OCI-LY7 (cell line): Measurements from ENCODE around the gene VPS26B. TPM values are rescaled to one million over a fixed set of nuclear protein-coding genes. Genes with fewer than 3 reads are reported as not detected.
A peak's percentile ranks its signal among the peaks of the same experiment; 100 is the strongest.

ENCODE experiments used
- BruUV-seq: library from RNA; stranded (reverse); fragments of 400-500 nt; replicated peaks from 2 replicates; lab custom pipeline; 2021; lab: Mats Ljungman, UMichigan
- CTCF ChIA-PET: fragments of 300-600 bp; sonication (Branson Sonifier 250); formaldehyde crosslinking; loops from one replicate; lab custom pipeline; 2022; ENCODE audit warnings: antibody characterized with exemption; ENCODE audit not compliant: unreplicated experiment; lab: Charles Lee
- POLR2A ChIA-PET: fragments of 300-600 bp; sonication (Branson Sonifier 250); formaldehyde crosslinking; loops from one replicate; lab custom pipeline; 2022; ENCODE audit warnings: antibody characterized with exemption; lab: Charles Lee
- DNase-seq: peaks from one replicate; pipeline ENCODE4 v3.0.0-alpha.2; 2015; ENCODE audit warnings: low spot score
- H2AFZ ChIP-seq: fragments of 200-600 bp; sonication (generic), shearing (Covaris generic); 2 replicates; pipeline ENCODE4 v1.6.1; 2014; ENCODE audit warnings: mild to moderate bottlenecking, antibody characterized with exemption, low read length, moderate library complexity
- H3K27ac ChIP-seq: fragments of 200-600 bp; sonication (generic); 2 replicates; pipeline ENCODE4 v1.5.1; 2014; ENCODE audit warnings: mixed run types, low read depth, mild to moderate bottlenecking, moderate library complexity, low read length, inconsistent platforms; ENCODE audit not compliant: poor library complexity, severe bottlenecking
- H3K36me3 ChIP-seq: fragments of 200-600 bp; sonication (generic); 2 replicates; pipeline ENCODE4 v1.6.1; 2014; ENCODE audit warnings: mild to moderate bottlenecking, antibody characterized with exemption, low read length, moderate library complexity, mixed read lengths; ENCODE audit not compliant: insufficient read depth
- H3K4me1 ChIP-seq: fragments of 200-600 bp; sonication (generic); 2 replicates; pipeline ENCODE4 v1.5.1; 2014; ENCODE audit warnings: mild to moderate bottlenecking, low read length; ENCODE audit not compliant: insufficient read depth, poor library complexity, severe bottlenecking
- H3K4me2 ChIP-seq: fragments of 200-600 bp; sonication (generic); 2 replicates; pipeline ENCODE4 v1.6.1; 2014; ENCODE audit warnings: mild to moderate bottlenecking, low read length
- H3K4me3 ChIP-seq: fragments of 200-600 bp; sonication (generic); 2 replicates; pipeline ENCODE4 v1.5.1; 2014; ENCODE audit warnings: mild to moderate bottlenecking, low read depth, low read length; ENCODE audit not compliant: poor library complexity, severe bottlenecking
- H3K79me2 ChIP-seq: fragments of 200-600 bp; sonication (generic); 2 replicates; pipeline ENCODE4 v1.6.1; 2016; ENCODE audit warnings: low read depth, mild to moderate bottlenecking, low read length, moderate library complexity, mixed read lengths; ENCODE audit not compliant: insufficient read depth
- H3K9me2 ChIP-seq: fragments of 200-600 bp; sonication (generic); 2 replicates; pipeline ENCODE4 v1.6.1; 2016; ENCODE audit warnings: mild to moderate bottlenecking, low read length, mixed read lengths; ENCODE audit not compliant: insufficient read depth
- H3K9me3 ChIP-seq: fragments of 200-600 bp; sonication (generic); 2 replicates; pipeline ENCODE4 v1.6.1; 2014; ENCODE audit warnings: mild to moderate bottlenecking, mixed run types, low read length, mixed read lengths
- H4K20me1 ChIP-seq: fragments of 200-600 bp; sonication (generic); 2 replicates; pipeline ENCODE4 v1.6.1; 2014; ENCODE audit warnings: mild to moderate bottlenecking, antibody characterized with exemption, low read length, moderate library complexity, mixed read lengths; ENCODE audit not compliant: insufficient read depth
- EZH2phosphoT487 ChIP-seq: fragments of 200-600 bp; sonication (generic); IDR thresholded peaks from 2 replicates; pipeline ENCODE4 v1.6.1; 2018; ENCODE audit warnings: low read depth, borderline replicate concordance, mild to moderate bottlenecking, mixed run types, antibody characterized with exemption, low read length, moderate library complexity, mixed read lengths
- intact Hi-C: fragments of 100-400 bp; cut with micrococcal nuclease; formaldehyde crosslinking; loops from one replicate; pipeline ENCODE4 v1.10.0; 2022; ENCODE audit not compliant: unreplicated experiment
- total RNA-seq, 2 experiments: library from RNA; depleted of rRNA in 1 of 2; stranded (reverse); fragments of >200 nt in 1 of 2; shearing (Covaris generic) in 1 of 2; gene quantifications; 2 replicates each; pipeline ENCODE4 v1.2.3, GENCODE V29; 2014 to 2022
- TF ChIP-seq, protein P1 (sequence below): fragments of 200-600 bp; sonication (generic); conservative IDR thresholded peaks from 2 replicates; pipeline ENCODE4 v1.5.1; 2014; ENCODE audit warnings: mild to moderate bottlenecking, antibody characterized with exemption, low read length, moderate library complexity, mixed read lengths

Gene VPS26B
- total RNA-seq, 2 experiments from 2014 or later = 24.9 to 25.1 TPM

DNA sequence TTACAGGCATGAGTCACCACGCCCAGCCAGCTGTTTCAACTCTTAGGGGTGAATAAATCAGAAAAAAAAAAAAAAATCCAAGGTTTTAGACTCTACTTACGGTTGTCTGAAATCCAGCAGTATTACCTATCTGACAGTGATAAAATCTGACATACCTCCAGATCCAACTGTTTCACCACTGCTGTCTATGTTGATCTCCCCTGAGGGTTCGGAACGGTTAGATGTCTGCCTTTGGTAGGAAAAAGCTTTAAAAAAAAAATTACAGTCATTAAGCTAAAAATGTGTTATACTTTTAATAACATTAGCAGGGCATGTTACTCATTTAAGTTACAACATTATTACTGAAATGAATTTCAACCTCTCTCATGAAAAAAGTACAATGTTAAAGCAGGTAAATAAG, 21.8 kb upstream of the VPS26B start:
- BruUV-seq = TSS peak; percentile 13
- POLR2A ChIA-PET = interaction anchor here (0.9 kb wide), 1 partner anchor 10 kb away, joined by 3 read pairs; no protein-coding TSS in a partner anchor

DNA sequence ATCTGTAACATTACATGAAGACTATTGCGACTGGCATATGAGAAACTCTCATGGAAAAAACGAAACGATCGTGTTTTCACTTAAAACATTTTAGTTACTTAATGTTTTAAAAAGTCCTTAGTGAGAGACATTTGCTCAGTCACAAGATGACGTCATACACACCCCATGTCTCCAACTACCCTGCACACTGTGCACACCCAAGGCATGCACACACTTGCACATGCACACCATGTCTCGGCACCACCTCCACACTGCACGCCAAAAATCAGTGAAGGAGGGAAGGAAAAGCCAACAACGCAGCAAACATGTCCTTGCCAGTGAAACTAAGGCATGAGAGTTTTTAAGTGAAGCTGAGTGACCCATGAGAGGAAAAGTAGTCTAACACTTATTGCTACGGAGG, 18.7 kb upstream of the VPS26B start:
- H3K9me3 ChIP-seq = no peaks in the 10 kb centered on the region
- H3K4me2 ChIP-seq = no peak overlapping the region
- ChIA-PET POLR2A (interaction anchor here (1.4 kb wide), 1 partner anchor 19 kb away, joined by 3 read pairs; the partner anchor contains the start of genes NCAPD3 and VPS26B), CTCF (no interaction called here)
- no peak overlapping the region for H3K4me3 ChIP-seq
- TF ChIP-seq EZH2phosphoT487 = no peak
- TF ChIP-seq, protein P1, sequence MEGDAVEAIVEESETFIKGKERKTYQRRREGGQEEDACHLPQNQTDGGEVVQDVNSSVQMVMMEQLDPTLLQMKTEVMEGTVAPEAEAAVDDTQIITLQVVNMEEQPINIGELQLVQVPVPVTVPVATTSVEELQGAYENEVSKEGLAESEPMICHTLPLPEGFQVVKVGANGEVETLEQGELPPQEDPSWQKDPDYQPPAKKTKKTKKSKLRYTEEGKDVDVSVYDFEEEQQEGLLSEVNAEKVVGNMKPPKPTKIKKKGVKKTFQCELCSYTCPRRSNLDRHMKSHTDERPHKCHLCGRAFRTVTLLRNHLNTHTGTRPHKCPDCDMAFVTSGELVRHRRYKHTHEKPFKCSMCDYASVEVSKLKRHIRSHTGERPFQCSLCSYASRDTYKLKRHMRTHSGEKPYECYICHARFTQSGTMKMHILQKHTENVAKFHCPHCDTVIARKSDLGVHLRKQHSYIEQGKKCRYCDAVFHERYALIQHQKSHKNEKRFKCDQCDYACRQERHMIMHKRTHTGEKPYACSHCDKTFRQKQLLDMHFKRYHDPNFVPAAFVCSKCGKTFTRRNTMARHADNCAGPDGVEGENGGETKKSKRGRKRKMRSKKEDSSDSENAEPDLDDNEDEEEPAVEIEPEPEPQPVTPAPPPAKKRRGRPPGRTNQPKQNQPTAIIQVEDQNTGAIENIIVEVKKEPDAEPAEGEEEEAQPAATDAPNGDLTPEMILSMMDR = no peak
- peaks cover 10% of the 10 kb centered on the region for H3K79me2 ChIP-seq
- H2AFZ ChIP-seq = no peak overlapping the region
- intact Hi-C loops = no loop called here
- no peaks in the 10 kb centered on the region for H3K9me2 ChIP-seq
- H4K20me1 ChIP-seq = peaks cover 18% of the 10 kb centered on the region; the same call in 1 of the 2 replicates
- peaks cover 99% of the 10 kb centered on the region for H3K36me3 ChIP-seq
- no peak for DNase-seq
- no peak overlapping the region for H3K27ac ChIP-seq
- no peaks in the 10 kb centered on the region for H3K4me1 ChIP-seq
- no TSS peak for BruUV-seq

More for the DNA sequence above, 21.8 kb upstream of the VPS26B start:
- Histone ChIP-seq H3K4me3 (no peak overlapping the region), H3K9me2 (no peaks in the 10 kb centered on the region), H2AFZ (no peak overlapping the region), H3K79me2 (peaks cover 10% of the 10 kb centered on the region), H3K36me3 (peaks cover 99% of the 10 kb centered on the region), H3K9me3 (no peaks in the 10 kb centered on the region), H3K4me1 (no peaks in the 10 kb centered on the region), H4K20me1 (peaks cover 13% of the 10 kb centered on the region), H3K4me2 (no peak overlapping the region), H3K27ac (no peak overlapping the region)
- CTCF ChIA-PET = no interaction called here
- intact Hi-C loops = no loop called here
- DNase-seq = no peak
- no peak for TF ChIP-seq EZH2phosphoT487
- TF ChIP-seq, protein P1 = no peak

DNA sequence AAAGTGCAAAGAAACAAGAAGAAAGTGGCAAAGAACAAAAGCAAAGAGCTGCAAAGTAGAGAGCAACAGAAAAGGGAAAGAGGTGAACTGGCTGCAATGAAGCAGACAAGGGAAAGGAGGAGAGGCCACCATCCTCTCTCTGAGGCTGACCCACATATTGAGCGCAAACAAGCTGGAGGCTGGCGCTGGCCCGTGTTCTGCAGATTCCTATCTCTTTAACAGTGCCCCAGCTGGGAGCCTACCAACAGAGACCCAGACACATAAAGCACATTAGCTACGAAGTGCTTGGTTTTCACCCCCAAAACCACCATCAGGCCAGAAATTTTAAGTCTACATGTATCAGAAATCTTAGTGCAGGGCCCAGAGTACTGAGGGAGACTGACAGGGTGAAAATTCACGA, 18.3 kb upstream of the VPS26B start:
- Histone ChIP-seq H3K36me3 (peaks cover 99% of the 10 kb centered on the region), H3K9me3 (no peaks in the 10 kb centered on the region), H3K4me2 (no peak overlapping the region), H3K27ac (no peak overlapping the region), H3K79me2 (peaks cover 14% of the 10 kb centered on the region), H4K20me1 (peaks cover 19% of the 10 kb centered on the region; the same call in 1 of the 2 replicates), H3K4me1 (no peaks in the 10 kb centered on the region), H3K4me3 (no peak overlapping the region), H3K9me2 (no peaks in the 10 kb centered on the region), H2AFZ (no peak overlapping the region)
- no TSS peak for BruUV-seq
- ChIA-PET CTCF (no interaction called here), POLR2A (interaction anchor here (1.4 kb wide), 1 partner anchor 18 kb away, joined by 3 read pairs; the partner anchor contains the start of genes NCAPD3 and VPS26B)
- intact Hi-C loops = no loop called here
- no peak for TF ChIP-seq EZH2phosphoT487
- TF ChIP-seq, protein P1 = no peak
- DNase-seq = no peak
